ENCODE results near the gene OR1C1.
"Not testable (repeated sequence)": the region's sequence is repeated elsewhere in the genome, so short reads cannot be mapped to it uniquely, and the experiment has no call there.

GRCh38 chr1:247710681-247711080 is 49.7 kb downstream of the OR1C1 start:
- not testable (repeated sequence) for TF ChIP-seq CTCF (IDR thresholded peaks at IDR 0.05; ENCODE audit: low read length); EZH2 (IDR thresholded peaks at IDR 0.05; ENCODE audit: borderline replicate concordance, low read length)
